Colon (tissue), 2 donors: Measurements from ENCODE around the gene SF3A2.

Source experiments
- FAIRE-seq: peaks from 2 replicates; lab custom pipeline; 2012; peaks lifted over from hg19 to GRCh38; lab: Jason Lieb, UNC
- donor health status: control.
- donor health status: control.

The SF3A2 gene

DNA sequence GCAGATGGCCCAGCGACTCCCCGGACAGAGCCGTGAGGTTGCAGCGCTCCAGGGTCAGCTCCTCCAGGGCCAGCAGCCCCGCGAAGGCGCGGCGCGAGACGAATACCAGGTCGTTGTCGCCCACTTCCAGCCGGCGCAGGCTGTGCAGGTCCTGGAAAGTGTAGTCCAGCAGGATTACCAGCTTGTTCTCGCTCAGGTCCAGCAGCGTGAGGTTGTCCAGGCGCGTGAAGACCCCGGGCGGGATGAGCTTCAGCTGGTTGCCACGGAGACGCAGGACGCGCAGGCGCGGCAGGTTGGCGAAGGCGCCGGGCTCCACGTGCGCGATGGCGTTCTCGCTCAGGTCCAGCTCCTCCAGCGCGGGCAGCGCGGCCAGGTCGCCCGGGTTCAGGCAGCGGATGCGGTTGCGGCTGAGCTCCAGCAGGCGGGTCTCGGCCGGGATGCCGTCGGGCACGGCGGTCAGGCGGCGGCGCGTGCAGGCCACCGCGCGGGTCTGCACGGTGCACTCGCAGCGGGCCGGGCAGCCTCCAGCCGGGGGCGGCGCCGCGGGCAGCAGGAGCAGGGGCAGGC, 54.6 kb downstream of the SF3A2 start:
- FAIRE-seq = no peak

DNA sequence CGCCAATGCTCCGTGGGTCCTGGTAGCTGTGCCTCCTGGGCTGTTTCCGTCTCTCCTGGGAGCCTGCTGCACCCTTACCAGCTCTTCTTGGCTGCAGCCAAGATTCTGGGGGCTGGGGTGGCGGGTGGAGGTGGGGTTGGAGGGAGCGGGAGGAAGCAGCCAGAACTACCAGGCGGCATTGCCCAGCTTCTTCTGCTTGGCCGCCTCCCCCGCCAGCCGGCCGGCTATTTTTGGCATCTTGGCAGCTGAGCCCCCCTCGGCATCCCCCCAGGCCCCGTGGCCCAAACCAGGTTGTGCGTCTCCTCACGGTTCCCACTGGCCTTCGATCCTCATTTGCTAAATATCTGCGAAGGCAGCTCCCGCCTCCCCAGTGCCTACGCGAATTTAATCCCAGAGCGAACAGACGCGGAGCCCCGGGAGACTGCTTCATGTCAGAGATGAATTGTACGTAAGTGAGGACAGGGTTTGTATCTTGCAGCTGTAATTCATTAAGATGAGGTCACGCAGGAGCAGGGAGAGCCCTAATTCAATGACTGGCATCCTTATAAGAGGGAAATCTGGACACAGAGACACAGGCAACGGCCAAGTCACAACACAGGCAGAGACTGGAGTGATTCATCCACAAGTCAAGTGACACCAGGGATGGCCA, 58.2 kb downstream of the SF3A2 start:
- no peak for FAIRE-seq

DNA sequence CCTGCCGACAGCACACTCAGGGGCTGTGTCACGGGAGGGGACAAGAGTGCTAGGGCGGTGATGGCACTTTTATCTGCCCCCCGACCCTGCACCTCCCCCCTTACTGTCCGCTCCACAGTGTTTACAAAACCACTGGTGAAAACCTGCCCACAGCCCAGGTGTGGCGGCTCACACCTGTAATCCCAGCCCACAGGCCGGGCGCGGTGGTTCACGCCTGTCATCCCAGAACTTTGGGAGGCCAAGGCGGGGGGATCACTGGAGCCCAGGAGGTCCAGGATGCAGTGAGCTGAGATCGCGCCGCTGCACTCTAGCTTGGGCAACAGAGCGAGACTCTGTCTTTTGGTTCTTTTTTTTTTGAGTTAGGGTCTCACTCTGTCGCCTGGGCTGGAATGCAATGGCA, 59.5 kb downstream of the SF3A2 start:
- FAIRE-seq = no peak
